Pulmonary artery endothelial cell (primary cell): ENCODE measurements around the gene POM121L2. TPM values are rescaled to one million over a fixed set of nuclear protein-coding genes. Genes with fewer than 3 reads are reported as not detected.

Experiments used
- DNase-seq: peaks from one replicate; pipeline ENCODE4 v3.0.0-alpha.2; 2011; ENCODE audit warnings: low read depth, low spot score
- total RNA-seq: library from RNA; depleted of rRNA; stranded (reverse); fragments of >200 nt; gene quantifications from 2 replicates; pipeline ENCODE4 v1.2.3, GENCODE V29; 2014

Gene POM121L2
- total RNA-seq, 1 donor from 2014 or later, result not detected

- no peak for DNase-seq
Observed at GRCh38 chr6:27260369-27260768, 51.7 kb downstream of the POM121L2 start.

Other genes starting within 250 kb of the POM121L2 start
- not detected in 2 replicates for gene PRSS16, start 64.6 kb downstream of the POM121L2 start, total RNA-seq
- gene ZNF391, start 76.5 kb upstream of the POM121L2 start, total RNA-seq, result 0.20 and 0.71 TPM in 2 replicates
- gene ZNF184, start 160.8 kb upstream of the POM121L2 start, total RNA-seq, result 6.9 and 8.5 TPM in 2 replicates